ENCODE measurements around the gene CYP8B1.
A peak's percentile ranks its signal among the peaks of the same experiment; 100 is the strongest.

- TF ChIP-seq POLR2A (IDR thresholded peaks at IDR 0.05; ENCODE audit: low read length), result peak; percentile 11
- no peak for TF ChIP-seq GATA1 (IDR thresholded peaks at IDR 0.05; ENCODE audit: low read depth, low read length)
Observed at GRCh38 chr3:42880601-42881451, 5.1 kb upstream of the CYP8B1 start.
